GM12878 (cell line): ENCODE data around the gene FAXC. TPM values are rescaled to one million over a fixed set of nuclear protein-coding genes. Genes with fewer than 3 reads are reported as not detected.

Source experiments
- ATAC-seq: fragments of 200-7000 bp; cut with Tn5 transposase; 3 replicates; pipeline ENCODE4 v1.9.1; 2020; ENCODE audit warnings: mild to moderate bottlenecking, moderate library complexity
- BruUV-seq: library from RNA; stranded (reverse); fragments of 400-500 nt; replicated peaks from 2 replicates; lab custom pipeline; 2021; lab: Mats Ljungman, UMichigan
- CTCF ChIA-PET: fragments of 300-600 bp; sonication (Branson Sonifier 250); formaldehyde crosslinking; extraction: SDS; loops from one replicate; lab custom pipeline; 2021; ENCODE audit warnings: inconsistent platforms; lab: Yijun Ruan, JAX
- POLR2A ChIA-PET: fragments of 350-600 bp; formaldehyde crosslinking; extraction: SDS; loops from one replicate; lab custom pipeline; 2021; ENCODE audit warnings: inconsistent platforms; lab: Charles Lee
- RAD21 ChIA-PET: fragments of 300-600 bp; sonication (Branson Sonifier 250); formaldehyde crosslinking; loops from one replicate; lab custom pipeline; 2023; ENCODE audit warnings: antibody characterized with exemption; ENCODE audit not compliant: unreplicated experiment; lab: Charles Lee
- SMC1A ChIA-PET: fragments of 300-600 bp; sonication (Branson Sonifier 250); formaldehyde crosslinking; loops from one replicate; lab custom pipeline; 2023; ENCODE audit not compliant: unreplicated experiment, uncharacterized antibody; lab: Charles Lee
- DNase-seq: peaks from one replicate; pipeline ENCODE4 v3.0.0-alpha.2; 2011; ENCODE audit warnings: low read depth, low spot score
- FAIRE-seq: peaks from 3 replicates; lab custom pipeline; 2011; peaks lifted over from hg19 to GRCh38; lab: Jason Lieb, UNC
- H2AFZ ChIP-seq: 2 replicates; pipeline ENCODE4 v1.6.0; 2011; ENCODE audit warnings: low read depth, low read length, control low read depth; ENCODE audit not compliant: control insufficient read depth
- H3K27ac ChIP-seq: 2 replicates; pipeline ENCODE4 v1.5.1; 2011; ENCODE audit warnings: control low read depth; ENCODE audit not compliant: control insufficient read depth, insufficient read depth
- H3K27me3 ChIP-seq, 2 experiments: replicated peaks in 1 of 2; 2 replicates each; pipeline versions ENCODE4 v1.6.0 to v1.6.1; 2011; ENCODE audit warnings: low read length in 1 of 2; ENCODE audit not compliant: control insufficient read depth in 2 of 2, insufficient read depth in 2 of 2
- H3K36me3 ChIP-seq, 2 experiments: 2 replicates each; pipeline ENCODE4 v1.5.1; 2011; ENCODE audit warnings: low read length in 1 of 2; ENCODE audit not compliant: control insufficient read depth in 2 of 2, insufficient read depth in 2 of 2
- H3K4me1 ChIP-seq: 2 replicates; pipeline ENCODE4 v1.6.1; 2011; ENCODE audit warnings: mild to moderate bottlenecking, low read length, moderate library complexity, mixed read lengths; ENCODE audit not compliant: control insufficient read depth, insufficient read depth
- H3K4me2 ChIP-seq: 2 replicates; pipeline ENCODE4 v1.6.0; 2011; ENCODE audit warnings: control low read depth; ENCODE audit not compliant: control insufficient read depth, insufficient read depth
- H3K4me3 ChIP-seq: fragments of 200-600 bp; sonication (generic); 2 replicates; pipeline ENCODE4 v1.5.1; 2016
- H3K79me2 ChIP-seq: 2 replicates; pipeline ENCODE4 v1.6.0; 2011; ENCODE audit warnings: low read length; ENCODE audit not compliant: control insufficient read depth, insufficient read depth
- H3K9ac ChIP-seq: 2 replicates; pipeline ENCODE4 v1.8.0; 2011; ENCODE audit warnings: low read length, control low read depth, mixed read lengths; ENCODE audit not compliant: control insufficient read depth, insufficient read depth
- H3K9me3 ChIP-seq: replicated peaks from 3 replicates; pipeline ENCODE4 v1.5.1; 2011; ENCODE audit warnings: mild to moderate bottlenecking, low read length; ENCODE audit not compliant: control insufficient read depth, insufficient read depth
- H4K20me1 ChIP-seq: 2 replicates; pipeline ENCODE4 v1.6.0; 2011; ENCODE audit not compliant: control insufficient read depth, insufficient read depth
- BCL11A ChIP-seq: IDR thresholded peaks from 2 replicates; pipeline ENCODE4 v1.6.1; 2011; ENCODE audit warnings: low read depth, low read length
- DPF2 ChIP-seq: fragments of 450-650 bp; IDR thresholded peaks from 2 replicates; pipeline ENCODE4 v1.6.1; 2017; ENCODE audit warnings: mild to moderate bottlenecking
- ESRRA ChIP-seq: IDR thresholded peaks from 2 replicates; pipeline ENCODE4 v1.6.1; 2012; ENCODE audit warnings: mild to moderate bottlenecking, low read length, improper control_type of control experiment
- LARP7 ChIP-seq: fragments of 450-650 bp; IDR thresholded peaks from 2 replicates; pipeline ENCODE4 v1.6.1; 2017; ENCODE audit warnings: mild to moderate bottlenecking
- MXI1 ChIP-seq: fragments of 150-350 bp; IDR thresholded peaks from 2 replicates; pipeline ENCODE4 v1.6.1; 2011; ENCODE audit warnings: low read depth, mild to moderate bottlenecking, inconsistent platforms, low read length, improper control_type of control experiment
- NFYB ChIP-seq: IDR thresholded peaks from 2 replicates; pipeline ENCODE4 v1.6.1; 2011; ENCODE audit warnings: low read depth, mild to moderate bottlenecking, low read length, improper control_type of control experiment, moderate library complexity; ENCODE audit not compliant: insufficient read depth
- NR2C2 ChIP-seq: IDR thresholded peaks from 2 replicates; pipeline ENCODE4 v1.6.1; 2011; ENCODE audit warnings: borderline replicate concordance, low read depth; ENCODE audit not compliant: control insufficient read depth, insufficient read length
- POLR2A ChIP-seq: IDR thresholded peaks from 2 replicates; pipeline ENCODE4 v1.6.1; 2011; ENCODE audit warnings: low read depth, mild to moderate bottlenecking, low read length
- WGBS: methylation state at CpG from one replicate; pipeline ENCODE4 v1.1.6; 2016; ENCODE audit warnings: low lambda C conversion rate; ENCODE audit not compliant: insufficient replicate concordance, insufficient coverage; ENCODE audit errors: missing lambda C conversion rate; 5-methylcytosine and 5-hydroxymethylcytosine counted together
- in situ Hi-C: fragments of 300-500 bp; cut with MboI; formaldehyde crosslinking; loops from 9 replicates; pipeline ENCODE4 v1.14.3; 2018; ENCODE audit warnings: mixed read lengths
- intact Hi-C: fragments of 100-400 bp; cut with micrococcal nuclease; formaldehyde crosslinking; loops from one replicate; pipeline ENCODE4 v1.14.2; 2022; ENCODE audit not compliant: unreplicated experiment
- polyA plus RNA-seq, 11 experiments: library from polyadenylated mRNA; depleted of rRNA in 4 of 11; unstranded in 6 of 11; stranded (reverse) in 5 of 11; fragments of >200 nt; fragmentation: Nextera tagmentation in 4 of 11; fragmentation: Illumina TruSeq in 1 of 11; extraction: Ambion mirVana in 4 of 11; extraction: Trizol in 1 of 11; gene quantifications; 1 replicate in 1 of 11; 2 replicates in 10 of 11; pipeline versions ENCODE4 v1.2.1 to v1.2.3, GENCODE V29; 2011 to 2016; ENCODE audit warnings: inconsistent platforms in 2 of 11, missing spikeins in 2 of 11, low read depth in 1 of 11
- total RNA-seq, 4 experiments: library from RNA; depleted of rRNA in 3 of 4; stranded (reverse); fragments of >200 nt in 3 of 4; fragmentation: Illumina TruSeq in 1 of 4; extraction: Trizol in 1 of 4; gene quantifications; 2 replicates each; pipeline versions ENCODE4 v1.2.1 to v1.2.3, GENCODE V29; 2013 to 2021
- TF ChIP-seq, protein P1 (sequence below): fragments of 150-350 bp; IDR thresholded peaks from 2 replicates; pipeline ENCODE4 v1.6.1; 2016; ENCODE audit warnings: low read depth, low read length
- TF ChIP-seq, protein P2 (sequence below): fragments of 450-650 bp; IDR thresholded peaks from 2 replicates; pipeline ENCODE4 v1.6.1; 2018; ENCODE audit warnings: mild to moderate bottlenecking, low read depth, moderate library complexity; ENCODE audit not compliant: partially characterized antibody
- TF ChIP-seq, protein P3 (sequence below): IDR thresholded peaks from 2 replicates; pipeline ENCODE4 v1.6.1; 2011; ENCODE audit warnings: borderline replicate concordance, low read depth, mild to moderate bottlenecking, moderate library complexity, mixed read lengths, low read length; ENCODE audit not compliant: insufficient read depth; ENCODE audit errors: extremely low read length
- TF ChIP-seq, protein P4 (sequence below): fragments of 450-650 bp; conservative IDR thresholded peaks from 2 replicates; pipeline ENCODE4 v1.6.1; 2017; ENCODE audit warnings: mild to moderate bottlenecking, moderate library complexity
- TF ChIP-seq, protein P5 (sequence below): fragments of 450-650 bp; IDR thresholded peaks from 2 replicates; pipeline ENCODE4 v1.6.1; 2016; ENCODE audit warnings: mild to moderate bottlenecking

The FAXC gene
- total and polyA plus RNA-seq, 10 of the 15 experiments (the other 5 are each of a cell fraction or from before 2014, with no cell fraction given): not detected

DNA sequence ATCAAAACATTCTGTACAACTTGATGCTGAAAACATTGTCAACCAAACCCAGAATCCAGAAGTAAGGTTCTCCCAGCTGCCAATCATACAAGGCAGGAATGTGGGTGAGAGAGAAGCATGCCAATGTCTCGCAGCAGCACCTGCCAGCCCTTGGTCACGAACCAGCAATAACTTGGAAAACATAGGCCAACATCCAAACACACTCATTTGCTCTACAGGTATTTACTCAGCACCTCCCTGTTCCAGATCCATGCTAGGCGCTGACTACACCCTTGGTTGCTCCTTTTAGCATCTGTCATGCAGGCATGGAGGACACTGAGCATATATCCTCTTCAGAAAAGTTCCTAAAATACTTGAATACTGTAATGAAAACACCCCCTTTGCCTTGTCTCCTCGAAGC lies 63.6 kb downstream of the FAXC start:
- WGBS: 7% methylated on average over 4 of the region's 4 CpGs
- Histone ChIP-seq H3K4me2 (no peak overlapping the region), H3K9me3 (no peaks in the 10 kb centered on the region), H3K4me1 (no peaks in the 10 kb centered on the region), H3K79me2 (no peaks in the 10 kb centered on the region), H3K27me3 (0 out of 4 replicates have a peak, but pooled peaks cover 0 to 3% of the 10 kb centered on the region in 2 experiments), H3K4me3 (no peak overlapping the region), H2AFZ (no peak overlapping the region), H4K20me1 (no peaks in the 10 kb centered on the region), H3K27ac (no peak overlapping the region), H3K9ac (no peak overlapping the region), H3K36me3 (no peaks in the 10 kb centered on the region)
- intact Hi-C loops (no loop called here), in situ Hi-C loops (no loop called here)
- ChIA-PET CTCF (interaction anchor here (1.3 kb wide), 1 partner anchor 44 kb away, joined by 3 read pairs; no protein-coding TSS in a partner anchor), POLR2A (no interaction called here), RAD21 (no interaction called here), SMC1A (no interaction called here)
- DNase-seq (no peak), FAIRE-seq (no peak), ATAC-seq (no peak)
- no TSS peak for BruUV-seq
- TF ChIP-seq, protein P1, sequence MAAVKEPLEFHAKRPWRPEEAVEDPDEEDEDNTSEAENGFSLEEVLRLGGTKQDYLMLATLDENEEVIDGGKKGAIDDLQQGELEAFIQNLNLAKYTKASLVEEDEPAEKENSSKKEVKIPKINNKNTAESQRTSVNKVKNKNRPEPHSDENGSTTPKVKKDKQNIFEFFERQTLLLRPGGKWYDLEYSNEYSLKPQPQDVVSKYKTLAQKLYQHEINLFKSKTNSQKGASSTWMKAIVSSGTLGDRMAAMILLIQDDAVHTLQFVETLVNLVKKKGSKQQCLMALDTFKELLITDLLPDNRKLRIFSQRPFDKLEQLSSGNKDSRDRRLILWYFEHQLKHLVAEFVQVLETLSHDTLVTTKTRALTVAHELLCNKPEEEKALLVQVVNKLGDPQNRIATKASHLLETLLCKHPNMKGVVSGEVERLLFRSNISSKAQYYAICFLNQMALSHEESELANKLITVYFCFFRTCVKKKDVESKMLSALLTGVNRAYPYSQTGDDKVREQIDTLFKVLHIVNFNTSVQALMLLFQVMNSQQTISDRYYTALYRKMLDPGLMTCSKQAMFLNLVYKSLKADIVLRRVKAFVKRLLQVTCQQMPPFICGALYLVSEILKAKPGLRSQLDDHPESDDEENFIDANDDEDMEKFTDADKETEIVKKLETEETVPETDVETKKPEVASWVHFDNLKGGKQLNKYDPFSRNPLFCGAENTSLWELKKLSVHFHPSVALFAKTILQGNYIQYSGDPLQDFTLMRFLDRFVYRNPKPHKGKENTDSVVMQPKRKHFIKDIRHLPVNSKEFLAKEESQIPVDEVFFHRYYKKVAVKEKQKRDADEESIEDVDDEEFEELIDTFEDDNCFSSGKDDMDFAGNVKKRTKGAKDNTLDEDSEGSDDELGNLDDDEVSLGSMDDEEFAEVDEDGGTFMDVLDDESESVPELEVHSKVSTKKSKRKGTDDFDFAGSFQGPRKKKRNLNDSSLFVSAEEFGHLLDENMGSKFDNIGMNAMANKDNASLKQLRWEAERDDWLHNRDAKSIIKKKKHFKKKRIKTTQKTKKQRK: no peak
- TF ChIP-seq, protein P2, sequence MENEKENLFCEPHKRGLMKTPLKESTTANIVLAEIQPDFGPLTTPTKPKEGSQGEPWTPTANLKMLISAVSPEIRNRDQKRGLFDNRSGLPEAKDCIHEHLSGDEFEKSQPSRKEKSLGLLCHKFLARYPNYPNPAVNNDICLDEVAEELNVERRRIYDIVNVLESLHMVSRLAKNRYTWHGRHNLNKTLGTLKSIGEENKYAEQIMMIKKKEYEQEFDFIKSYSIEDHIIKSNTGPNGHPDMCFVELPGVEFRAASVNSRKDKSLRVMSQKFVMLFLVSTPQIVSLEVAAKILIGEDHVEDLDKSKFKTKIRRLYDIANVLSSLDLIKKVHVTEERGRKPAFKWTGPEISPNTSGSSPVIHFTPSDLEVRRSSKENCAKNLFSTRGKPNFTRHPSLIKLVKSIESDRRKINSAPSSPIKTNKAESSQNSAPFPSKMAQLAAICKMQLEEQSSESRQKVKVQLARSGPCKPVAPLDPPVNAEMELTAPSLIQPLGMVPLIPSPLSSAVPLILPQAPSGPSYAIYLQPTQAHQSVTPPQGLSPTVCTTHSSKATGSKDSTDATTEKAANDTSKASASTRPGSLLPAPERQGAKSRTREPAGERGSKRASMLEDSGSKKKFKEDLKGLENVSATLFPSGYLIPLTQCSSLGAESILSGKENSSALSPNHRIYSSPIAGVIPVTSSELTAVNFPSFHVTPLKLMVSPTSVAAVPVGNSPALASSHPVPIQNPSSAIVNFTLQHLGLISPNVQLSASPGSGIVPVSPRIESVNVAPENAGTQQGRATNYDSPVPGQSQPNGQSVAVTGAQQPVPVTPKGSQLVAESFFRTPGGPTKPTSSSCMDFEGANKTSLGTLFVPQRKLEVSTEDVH: no peak
- TF ChIP-seq, protein P3, sequence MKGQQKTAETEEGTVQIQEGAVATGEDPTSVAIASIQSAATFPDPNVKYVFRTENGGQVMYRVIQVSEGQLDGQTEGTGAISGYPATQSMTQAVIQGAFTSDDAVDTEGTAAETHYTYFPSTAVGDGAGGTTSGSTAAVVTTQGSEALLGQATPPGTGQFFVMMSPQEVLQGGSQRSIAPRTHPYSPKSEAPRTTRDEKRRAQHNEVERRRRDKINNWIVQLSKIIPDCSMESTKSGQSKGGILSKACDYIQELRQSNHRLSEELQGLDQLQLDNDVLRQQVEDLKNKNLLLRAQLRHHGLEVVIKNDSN: no peak
- no peak for TF ChIP-seq MXI1
- TF ChIP-seq, protein P4, sequence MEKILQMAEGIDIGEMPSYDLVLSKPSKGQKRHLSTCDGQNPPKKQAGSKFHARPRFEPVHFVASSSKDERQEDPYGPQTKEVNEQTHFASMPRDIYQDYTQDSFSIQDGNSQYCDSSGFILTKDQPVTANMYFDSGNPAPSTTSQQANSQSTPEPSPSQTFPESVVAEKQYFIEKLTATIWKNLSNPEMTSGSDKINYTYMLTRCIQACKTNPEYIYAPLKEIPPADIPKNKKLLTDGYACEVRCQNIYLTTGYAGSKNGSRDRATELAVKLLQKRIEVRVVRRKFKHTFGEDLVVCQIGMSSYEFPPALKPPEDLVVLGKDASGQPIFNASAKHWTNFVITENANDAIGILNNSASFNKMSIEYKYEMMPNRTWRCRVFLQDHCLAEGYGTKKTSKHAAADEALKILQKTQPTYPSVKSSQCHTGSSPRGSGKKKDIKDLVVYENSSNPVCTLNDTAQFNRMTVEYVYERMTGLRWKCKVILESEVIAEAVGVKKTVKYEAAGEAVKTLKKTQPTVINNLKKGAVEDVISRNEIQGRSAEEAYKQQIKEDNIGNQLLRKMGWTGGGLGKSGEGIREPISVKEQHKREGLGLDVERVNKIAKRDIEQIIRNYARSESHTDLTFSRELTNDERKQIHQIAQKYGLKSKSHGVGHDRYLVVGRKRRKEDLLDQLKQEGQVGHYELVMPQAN: no peak
- TF ChIP-seq LARP7: no peak
- TF ChIP-seq BCL11A: no peak
- TF ChIP-seq NFYB: no peak
- TF ChIP-seq POLR2A: no peak
- no peak for TF ChIP-seq ESRRA
- TF ChIP-seq, protein P5, sequence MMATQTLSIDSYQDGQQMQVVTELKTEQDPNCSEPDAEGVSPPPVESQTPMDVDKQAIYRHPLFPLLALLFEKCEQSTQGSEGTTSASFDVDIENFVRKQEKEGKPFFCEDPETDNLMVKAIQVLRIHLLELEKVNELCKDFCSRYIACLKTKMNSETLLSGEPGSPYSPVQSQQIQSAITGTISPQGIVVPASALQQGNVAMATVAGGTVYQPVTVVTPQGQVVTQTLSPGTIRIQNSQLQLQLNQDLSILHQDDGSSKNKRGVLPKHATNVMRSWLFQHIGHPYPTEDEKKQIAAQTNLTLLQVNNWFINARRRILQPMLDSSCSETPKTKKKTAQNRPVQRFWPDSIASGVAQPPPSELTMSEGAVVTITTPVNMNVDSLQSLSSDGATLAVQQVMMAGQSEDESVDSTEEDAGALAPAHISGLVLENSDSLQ: no peak
- no peak for TF ChIP-seq DPF2
- no peak for TF ChIP-seq NR2C2
